SH-SY5Y (cell line): ENCODE measurements around the gene WDFY4.

ENCODE experiments used
- GATA2 ChIP-seq: IDR thresholded peaks from 2 replicates; pipeline ENCODE4 v1.6.1; 2011; ENCODE audit warnings: mild to moderate bottlenecking, low read depth, low read length
- GATA3 ChIP-seq: IDR thresholded peaks from 2 replicates; pipeline ENCODE4 v1.6.1; 2011; ENCODE audit warnings: low read depth, mild to moderate bottlenecking, low read length, moderate library complexity

WDFY4 gene

DNA sequence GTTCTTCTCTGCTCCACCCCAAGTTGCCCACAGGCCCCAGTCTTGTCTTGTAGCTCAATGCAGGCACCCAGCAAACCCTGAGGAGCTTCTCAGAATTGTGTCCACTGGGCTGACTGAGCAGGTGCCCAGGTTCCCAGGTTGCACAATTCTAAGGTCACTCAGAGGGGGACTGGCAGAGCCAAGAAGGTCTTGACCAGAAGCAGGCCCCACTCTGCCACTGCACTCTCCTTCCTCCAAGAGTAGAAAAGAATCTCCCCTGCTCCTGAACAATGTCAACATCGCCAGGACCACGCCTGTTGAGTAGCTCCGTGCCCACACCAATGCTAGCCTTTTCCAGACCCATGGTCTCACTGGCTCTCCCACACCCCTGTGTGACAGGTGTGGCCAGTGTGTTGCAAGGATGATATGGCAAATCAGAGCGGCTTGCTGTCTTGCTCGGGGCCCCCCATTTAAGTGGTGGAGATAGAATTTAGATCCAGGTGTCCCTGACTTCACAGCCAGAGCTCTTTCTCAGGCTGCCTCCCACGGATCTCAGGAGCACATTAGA is 254.4 kb downstream of the WDFY4 start:
- no peak for TF ChIP-seq GATA3
- TF ChIP-seq GATA2 = no peak

- TF ChIP-seq GATA3 (no peak), GATA2 (no peak)
These were observed 255.2 kb downstream of the WDFY4 start, which contains the start of gene LRRC18 for GRCh38 chr10:48939790-48940325. LRRC18 (minus strand) TSS chr10:48939840; CDS start chr10:48914155, 25,685 bp downstream.

DNA sequence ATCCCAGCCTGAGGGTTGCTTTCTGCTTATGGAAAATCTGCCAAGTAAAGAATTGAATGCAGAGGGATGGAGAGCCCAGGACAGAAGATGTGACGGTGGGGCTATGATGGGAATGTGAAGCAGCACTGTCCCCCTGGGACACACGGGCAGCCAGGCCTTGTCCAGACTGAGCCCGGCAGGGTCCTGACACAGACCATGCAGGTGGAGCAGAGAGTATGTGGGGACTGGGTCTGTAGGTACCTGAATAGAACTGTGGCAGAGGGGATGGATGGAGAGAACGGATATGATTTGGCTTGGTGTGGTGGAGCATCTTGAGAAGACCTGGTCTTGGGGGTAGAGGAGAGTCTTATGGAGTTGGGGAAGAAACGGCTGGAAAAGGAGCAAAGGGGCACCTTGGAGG is 255.7 kb downstream of the WDFY4 start:
- no peak for TF ChIP-seq GATA2
- no peak for TF ChIP-seq GATA3

- TF ChIP-seq GATA2 (no peak), GATA3 (no peak)
These were observed 256.3 kb downstream of the WDFY4 start for GRCh38 chr10:48940958-48941357.

DNA sequence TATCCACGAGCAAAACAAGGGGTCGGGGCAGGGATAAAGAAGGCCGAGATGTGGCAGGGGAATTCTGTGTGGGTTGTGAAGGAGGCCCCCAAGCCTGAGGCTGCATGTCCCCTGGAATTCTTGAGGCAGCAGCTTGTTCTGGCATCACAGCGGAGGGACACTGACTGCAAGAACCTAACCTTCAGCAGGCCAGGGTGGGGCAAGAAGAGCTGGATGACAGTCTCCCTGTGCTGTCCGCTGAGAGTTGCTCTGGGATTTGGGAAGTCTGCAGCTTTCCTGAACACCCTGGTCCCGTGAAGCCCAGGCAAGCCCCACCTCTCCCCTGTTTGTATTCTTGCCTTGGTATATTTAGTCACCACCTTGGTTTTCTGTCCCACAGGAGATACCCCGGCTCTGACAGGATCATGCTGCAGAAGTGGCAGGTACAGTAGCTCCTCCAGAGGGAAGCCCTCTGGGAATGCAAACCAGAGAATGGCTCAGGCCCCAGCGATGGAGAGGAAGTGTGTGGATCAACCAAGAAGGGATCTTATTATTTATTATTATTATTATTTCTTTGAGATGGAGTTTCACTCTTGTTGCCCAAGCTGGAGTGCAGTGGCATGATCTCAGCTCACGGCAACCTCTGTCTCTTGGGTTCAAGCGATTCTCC is 256.9 kb downstream of the WDFY4 start:
- TF ChIP-seq GATA2 = no peak
- TF ChIP-seq GATA3 = no peak

DNA sequence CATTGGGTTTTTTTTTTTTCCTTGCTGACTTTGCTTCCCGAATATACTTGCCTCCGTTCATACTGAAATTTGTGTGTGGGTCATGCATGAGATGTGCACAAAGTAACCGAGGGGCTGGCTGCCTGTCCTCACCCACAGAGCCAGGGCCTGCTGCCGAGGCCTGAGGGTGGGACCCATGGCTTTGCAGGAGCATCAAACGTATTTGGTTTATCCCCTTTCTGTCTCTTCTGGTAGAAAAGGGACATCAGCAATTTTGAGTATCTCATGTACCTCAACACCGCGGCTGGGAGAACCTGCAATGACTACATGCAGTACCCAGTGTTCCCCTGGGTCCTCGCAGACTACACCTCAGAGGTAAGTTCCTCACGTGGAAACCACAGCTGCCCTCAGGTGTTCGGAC is 258.4 kb downstream of the WDFY4 start:
- TF ChIP-seq GATA3 (no peak), GATA2 (no peak)

- TF ChIP-seq GATA3 (peak; percentile 72), GATA2 (peak; percentile 88)
These were observed 259.5 kb downstream of the WDFY4 start for GRCh38 chr10:48944171-48944570.

- TF ChIP-seq GATA2 = no peak
- no peak for TF ChIP-seq GATA3
These were observed 260.9 kb downstream of the WDFY4 start for GRCh38 chr10:48945441-48946130.

- no peak for TF ChIP-seq GATA3
- TF ChIP-seq GATA2 = no peak
These were observed 261.7 kb downstream of the WDFY4 start for GRCh38 chr10:48946332-48946731.

GRCh38 chr10:48946891-48947500 is 262.3 kb downstream of the WDFY4 start:
- TF ChIP-seq GATA2 (no peak), GATA3 (no peak)

- no peak for TF ChIP-seq GATA2
- no peak for TF ChIP-seq GATA3
These were observed 263.2 kb downstream of the WDFY4 start for GRCh38 chr10:48947690-48948469.

DNA sequence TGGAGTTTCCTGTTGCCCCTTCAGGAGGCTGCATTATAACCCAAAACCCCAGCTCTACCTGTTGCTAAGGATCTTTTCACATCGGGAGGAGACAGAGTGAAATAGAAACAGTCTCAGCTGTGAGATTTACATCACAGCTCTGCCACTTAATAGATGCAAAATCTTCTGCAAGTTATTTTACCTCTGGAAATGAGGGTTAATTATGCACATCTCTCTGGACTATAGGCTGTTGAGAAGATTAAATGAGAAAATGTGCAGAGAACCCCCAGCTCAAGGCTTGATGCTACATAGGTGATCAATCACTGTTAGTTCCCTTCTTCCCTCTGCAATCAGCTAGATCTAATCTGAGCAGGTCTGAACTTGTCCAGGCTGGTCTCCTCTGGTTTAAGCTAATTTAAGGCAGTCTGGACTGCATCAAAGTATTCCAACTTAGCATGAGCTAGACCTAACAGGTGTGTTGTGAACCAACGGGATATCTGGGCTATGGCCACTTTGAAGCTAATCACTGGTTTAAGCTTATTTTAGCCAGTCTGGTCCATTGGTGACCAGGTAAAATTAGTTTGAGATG is 263.9 kb downstream of the WDFY4 start:
- TF ChIP-seq GATA2 (peak; percentile 62), GATA3 (no peak)

DNA sequence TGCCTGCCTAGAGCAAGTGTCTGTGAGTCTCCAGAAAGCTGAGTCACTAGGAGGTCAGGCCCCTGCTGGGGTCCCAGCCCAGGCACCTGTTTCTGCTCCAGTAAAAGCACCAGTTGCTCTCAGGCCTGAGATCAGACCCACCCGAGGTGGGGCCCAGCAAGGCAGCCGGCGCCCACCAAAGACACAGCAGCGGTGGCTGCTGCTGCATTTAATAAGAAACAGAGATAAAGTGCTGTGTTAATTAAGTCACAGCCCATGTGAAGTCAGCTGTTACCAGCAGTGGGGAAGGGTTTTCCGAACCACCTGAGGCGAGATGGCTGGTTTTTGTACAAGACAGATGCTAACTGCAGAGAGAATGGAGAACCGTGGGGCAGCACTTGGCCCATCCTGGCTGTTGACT is 267.0 kb downstream of the WDFY4 start:
- TF ChIP-seq GATA3 (no peak), GATA2 (no peak)
